Stimulated activated CD4-positive, alpha-beta T cell treated with anti-CD3 and anti-CD28 coated beads, Interleukin-12 subunit alpha, Interleukin-12 subunit beta, amount 100 ng/mL, for 4 hours (primary cell): ENCODE data around the gene CHD2.

Experiments used
- DNase-seq: peaks from one replicate; pipeline ENCODE4 v3.0.0-alpha.2; 2020

Gene CHD2

DNA sequence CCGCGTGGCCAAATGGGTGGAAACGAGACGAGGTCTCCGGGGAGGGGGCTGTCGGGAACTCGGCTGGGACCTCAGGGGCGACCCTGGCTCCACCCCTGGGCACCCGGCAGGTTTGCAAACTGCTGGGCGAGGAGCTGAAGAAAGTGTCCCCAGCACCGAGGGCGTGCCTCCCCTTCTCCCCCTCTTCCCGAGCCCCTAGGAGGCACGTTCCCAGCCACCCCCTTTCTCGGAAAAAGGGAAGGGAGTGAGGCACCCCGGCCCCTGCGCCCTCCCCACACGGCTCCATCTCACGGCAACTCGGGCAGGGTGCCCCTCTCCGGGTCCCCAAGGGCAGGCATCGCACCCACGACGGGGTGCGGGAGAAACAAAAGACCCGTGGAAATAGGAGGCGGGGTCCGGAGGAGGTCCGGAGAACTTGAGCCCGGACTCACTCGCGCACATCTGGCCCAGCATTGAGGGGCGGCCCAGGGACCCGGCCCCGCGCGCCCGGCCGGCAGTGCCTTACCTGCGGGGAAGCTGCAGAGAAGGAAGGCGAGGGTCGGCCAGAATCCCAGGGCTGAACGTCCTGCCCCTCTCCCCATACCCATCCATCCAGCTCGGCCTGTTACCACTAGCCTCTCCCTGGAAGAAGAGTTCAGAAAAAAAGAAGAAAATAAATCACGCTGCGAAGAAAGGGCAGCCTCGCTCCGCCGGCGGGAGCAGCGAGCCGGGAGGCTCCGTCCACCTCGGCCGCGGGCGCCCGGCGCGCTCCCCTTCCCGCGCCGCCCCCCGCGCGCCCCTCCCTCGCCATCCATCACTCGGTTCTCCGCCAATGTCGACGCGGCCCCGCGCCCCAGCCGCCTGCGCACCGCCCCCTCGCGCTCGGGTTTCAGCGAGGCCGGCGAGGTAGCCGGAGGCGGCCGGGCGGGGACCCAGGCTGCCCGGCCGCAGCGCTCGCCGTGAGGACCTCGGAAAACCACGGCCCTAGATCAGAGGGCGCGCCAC, 172.6 kb downstream of the CHD2 start:
- DNase-seq = no peak

DNA sequence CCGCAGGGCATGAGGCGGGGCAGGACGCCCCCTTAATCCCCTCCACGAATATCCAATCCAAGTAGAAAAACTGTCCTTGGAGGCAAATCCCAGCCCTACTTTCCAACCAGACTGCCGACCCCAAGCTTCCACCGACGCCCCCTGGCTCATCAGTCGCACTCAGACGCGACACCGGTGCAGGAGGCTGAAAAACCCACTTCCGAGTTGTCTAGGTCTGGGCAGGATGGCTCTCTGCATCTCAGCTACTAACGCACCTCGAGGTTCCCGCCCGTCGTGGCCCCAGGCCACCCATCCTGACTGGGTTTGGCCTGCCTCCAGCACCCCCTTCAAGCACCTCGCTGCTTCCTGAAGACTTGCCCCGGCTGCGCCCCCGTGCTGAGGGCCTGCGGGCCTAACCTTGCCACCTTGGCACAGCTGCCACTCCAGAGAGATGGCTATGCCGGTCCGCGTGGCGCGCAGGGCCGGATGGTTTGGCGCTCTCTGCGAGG, 173.4 kb downstream of the CHD2 start:
- no peak for DNase-seq

DNA sequence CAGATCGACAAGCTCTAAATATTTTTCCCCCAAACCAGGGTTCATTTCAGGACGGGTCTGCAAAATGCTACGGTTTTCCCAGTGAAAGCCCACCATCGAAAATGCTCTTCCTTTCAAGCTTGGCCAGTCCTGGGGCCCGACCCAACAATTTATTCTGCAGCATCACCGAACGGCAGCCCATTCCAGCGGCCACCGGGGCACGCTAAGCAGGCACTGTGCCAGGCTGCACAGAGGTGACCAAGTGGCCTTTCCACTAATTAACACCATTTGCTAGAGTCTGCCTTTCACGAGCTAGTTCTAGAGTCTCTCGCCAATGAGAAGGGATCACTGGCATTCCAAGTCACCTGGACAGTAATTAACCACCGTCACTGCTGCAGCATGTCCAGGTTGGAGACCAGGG, 174.5 kb downstream of the CHD2 start:
- DNase-seq = no peak

DNA sequence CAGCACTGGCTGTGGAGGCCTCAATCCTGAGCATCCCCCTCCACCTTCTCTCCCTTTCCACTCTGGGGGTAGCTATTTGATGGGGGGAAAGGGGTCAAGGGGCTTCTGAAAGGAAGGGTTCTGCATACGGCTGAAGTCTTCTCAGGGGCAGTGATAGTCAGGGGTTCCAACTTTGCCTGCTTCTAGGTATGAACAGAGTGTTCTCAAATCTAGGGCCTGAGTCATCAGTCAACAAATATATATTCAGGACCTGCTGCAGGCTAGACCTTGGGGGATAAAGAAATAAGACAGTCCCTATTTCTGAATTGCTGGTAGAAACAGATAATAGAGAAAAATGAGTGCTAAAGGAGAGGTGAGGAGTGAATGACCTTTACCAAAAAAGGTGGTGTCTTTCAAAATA, 176.1 kb downstream of the CHD2 start:
- DNase-seq = no peak

DNA sequence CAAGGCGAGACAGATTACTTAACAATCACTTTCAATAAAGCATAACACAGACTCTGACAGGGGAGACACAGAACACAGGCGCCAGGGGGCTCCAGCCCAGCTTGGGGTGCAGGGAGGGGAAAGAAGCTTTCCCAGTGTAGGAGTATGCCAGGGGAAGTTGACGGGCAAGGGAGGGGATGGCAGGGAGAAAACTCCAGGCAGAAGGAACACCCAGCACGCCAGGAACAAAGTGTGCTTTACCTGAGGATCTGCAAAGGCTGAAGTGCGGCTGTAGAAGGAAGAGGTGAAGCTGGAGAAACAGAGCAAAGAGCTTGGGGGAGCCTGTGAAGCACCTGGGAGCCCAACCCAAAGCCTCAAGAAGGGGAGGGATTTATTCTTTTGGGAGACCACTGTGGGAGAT, 176.8 kb downstream of the CHD2 start:
- DNase-seq = no peak
